ENCODE data around the gene PUDP. TPM values are rescaled to one million over a fixed set of nuclear protein-coding genes. Genes with fewer than 3 reads are reported as not detected.

PUDP gene
- total RNA-seq, result 7.1 and 17.5 TPM in 2 replicates

DNA sequence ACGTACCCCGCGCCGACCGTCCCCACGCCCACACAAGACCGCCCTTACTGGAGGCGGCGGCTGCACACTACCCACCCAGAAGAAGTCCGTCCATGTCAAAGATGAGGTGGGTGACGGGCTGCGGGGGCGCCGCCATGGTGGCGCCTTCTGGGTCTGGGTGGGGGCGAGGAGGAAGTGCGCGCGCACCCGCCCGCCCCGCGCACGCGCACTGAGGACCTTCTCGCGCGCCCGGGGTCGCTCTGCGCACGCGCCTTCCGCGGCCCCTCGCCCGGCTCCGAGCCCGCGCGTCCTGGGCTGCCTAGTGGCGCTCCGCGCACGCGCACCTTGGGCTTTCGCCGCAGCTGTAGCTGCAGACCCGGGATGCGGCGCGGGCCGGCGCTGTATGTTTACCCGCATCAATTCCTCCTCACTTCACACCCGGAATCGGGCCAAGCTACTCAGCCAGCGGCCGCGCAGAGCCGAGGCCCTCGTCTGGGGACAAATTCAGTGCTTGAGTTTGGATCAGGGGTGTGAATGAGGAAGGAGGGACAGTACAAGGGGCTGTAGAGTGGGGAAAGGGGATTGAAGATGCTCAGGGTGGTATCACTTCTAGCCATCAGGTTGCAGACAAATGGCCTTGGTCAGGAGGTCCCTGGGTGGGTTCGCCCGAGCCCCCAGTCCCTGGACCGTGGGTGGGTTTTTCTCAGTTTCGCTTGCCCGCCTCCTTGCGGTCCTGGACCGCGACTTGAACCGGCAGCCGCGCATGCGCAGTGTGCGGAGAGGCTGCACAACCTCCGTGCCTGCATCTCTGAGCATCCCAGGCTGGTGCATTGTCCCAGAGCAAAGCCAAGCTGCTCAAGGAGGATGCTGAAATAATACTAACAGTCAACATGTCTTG is at the start of gene PUDP:
TSS of gene PUDP (minus strand) at position 176 of the 877 bp plus-strand sequence. CDS start at position 136, 40 bp downstream.

DNA sequence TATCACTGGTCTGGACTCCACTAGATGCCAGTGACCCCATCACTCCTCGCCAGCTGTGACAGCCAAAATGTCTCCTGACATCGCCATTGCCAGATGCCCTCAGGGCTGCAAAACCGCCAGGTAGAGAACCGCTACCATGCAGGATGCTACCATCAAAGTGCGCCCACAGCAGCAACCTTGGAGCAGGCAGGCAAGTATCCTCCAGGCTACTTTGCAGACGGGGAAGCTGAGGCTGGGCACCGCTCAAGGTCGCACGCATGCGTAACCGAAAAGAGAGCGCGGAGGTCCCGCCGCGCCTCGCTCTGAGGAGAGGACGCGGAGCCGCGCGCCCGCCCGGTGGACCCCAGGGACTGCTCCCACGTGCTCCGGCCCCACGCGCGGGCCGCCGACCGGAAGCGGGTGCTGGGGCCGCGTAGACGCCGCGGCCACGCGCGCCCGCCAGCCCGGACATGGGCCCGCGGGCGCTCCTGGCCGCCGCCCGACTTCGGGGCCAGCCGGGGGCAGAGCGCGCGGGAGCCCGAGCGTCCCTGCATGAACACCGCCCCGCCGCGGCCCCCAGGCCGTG is 458 bp downstream of the PUDP start, which contains the start of gene STS:
TSS of gene STS (plus strand) at position 300 of the 565 bp plus-strand sequence. CDS start 105,488 bp downstream, outside the sequence.

Other genes starting within 250 kb of the PUDP start
- gene STS, start 441 bp downstream of the PUDP start, total RNA-seq, result 1.3 and 1.7 TPM in 2 replicates

Data from epithelial cell of umbilical artery (primary cell).